Retina (tissue), 1 donor: ENCODE results near the gene CCN5.
"Not testable (repeated sequence)": the region's sequence is repeated elsewhere in the genome, so short reads cannot be mapped to it uniquely, and the experiment has no call there.

Source experiments
- DNase-seq: peaks from one replicate; pipeline ENCODE4 v3.0.0-alpha.2; 2016

The CCN5 gene

GRCh38 chr20:44714701-44715498 lies at the start of gene CCN5:
CCN5 (plus strand) TSS chr20:44715369; CDS start chr20:44715391, 22 bp downstream.
- DNase-seq = no peak

DNA sequence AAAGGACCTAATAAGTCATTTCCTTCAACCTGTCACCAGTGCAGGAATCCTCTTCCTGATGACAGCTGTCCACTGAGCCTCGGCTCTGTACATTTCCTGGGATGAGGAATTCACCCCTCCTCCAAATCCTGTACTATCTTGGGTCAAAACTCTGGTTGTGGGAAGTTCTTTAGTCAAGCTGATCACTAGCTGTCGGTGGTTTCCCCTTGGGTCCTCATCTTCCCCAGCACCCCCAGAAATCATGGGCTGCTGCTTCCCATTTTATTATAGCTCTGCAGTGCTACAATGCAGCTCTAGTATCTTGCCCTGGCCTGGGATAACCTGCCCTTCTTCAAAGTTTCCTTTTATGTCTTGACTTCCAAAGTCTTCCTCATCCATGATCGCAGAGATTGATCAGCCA lies 49.1 kb upstream of the CCN5 start:
- no peak for DNase-seq

- DNase-seq = not testable (repeated sequence)
These were observed 44.3 kb upstream of the CCN5 start for GRCh38 chr20:44670851-44671250.

DNA sequence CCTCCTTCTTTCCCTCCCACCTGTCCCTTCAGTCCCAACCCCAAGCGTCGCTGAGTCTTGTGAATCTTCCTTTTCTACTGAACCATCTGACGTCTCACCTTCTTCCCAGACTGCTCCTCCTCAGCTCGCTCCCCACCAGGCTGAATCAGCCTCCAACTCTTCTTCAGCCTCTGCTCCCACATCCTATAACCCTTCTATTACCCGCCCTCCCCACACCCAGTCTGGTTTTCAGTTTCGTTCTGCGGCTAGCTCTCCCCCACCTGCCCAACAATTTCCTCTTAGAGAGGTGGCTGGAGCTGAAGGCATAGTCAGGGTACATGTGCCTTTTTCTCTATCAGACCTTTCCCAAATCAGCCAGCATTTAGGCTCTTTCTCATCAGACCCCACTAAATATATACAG lies 43.6 kb upstream of the CCN5 start:
- DNase-seq = not testable (repeated sequence)

DNA sequence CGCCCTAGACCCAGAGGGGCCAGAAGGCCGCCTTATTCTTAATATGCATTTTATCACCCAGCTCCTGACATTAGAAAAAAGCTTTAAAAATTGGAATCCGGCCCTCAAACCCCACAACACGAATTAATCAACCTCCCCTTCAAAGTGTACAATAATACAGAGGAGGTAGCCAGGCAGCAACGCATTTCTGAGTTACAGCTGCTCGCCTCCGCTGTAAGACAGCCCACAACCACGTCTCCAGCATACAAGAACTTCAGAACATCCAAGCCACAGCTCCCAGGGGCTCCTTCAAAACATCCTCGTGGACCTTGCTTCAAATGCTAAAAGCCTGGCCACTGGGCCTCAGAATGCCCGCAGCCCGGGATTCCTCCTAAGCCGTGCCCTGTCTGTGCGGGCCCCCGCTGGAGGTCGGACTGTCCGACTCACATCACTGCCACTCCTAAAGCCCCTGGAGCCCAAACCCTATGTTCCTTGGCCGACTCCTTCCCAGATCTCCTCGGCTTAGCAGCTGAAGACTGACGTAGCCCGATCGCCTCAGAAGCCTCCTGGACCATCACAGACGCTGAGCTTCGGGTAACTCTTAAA lies 42.8 kb upstream of the CCN5 start:
- DNase-seq = not testable (repeated sequence)

GRCh38 chr20:44678242-44678641 lies 36.9 kb upstream of the CCN5 start:
- no peak for DNase-seq

DNA sequence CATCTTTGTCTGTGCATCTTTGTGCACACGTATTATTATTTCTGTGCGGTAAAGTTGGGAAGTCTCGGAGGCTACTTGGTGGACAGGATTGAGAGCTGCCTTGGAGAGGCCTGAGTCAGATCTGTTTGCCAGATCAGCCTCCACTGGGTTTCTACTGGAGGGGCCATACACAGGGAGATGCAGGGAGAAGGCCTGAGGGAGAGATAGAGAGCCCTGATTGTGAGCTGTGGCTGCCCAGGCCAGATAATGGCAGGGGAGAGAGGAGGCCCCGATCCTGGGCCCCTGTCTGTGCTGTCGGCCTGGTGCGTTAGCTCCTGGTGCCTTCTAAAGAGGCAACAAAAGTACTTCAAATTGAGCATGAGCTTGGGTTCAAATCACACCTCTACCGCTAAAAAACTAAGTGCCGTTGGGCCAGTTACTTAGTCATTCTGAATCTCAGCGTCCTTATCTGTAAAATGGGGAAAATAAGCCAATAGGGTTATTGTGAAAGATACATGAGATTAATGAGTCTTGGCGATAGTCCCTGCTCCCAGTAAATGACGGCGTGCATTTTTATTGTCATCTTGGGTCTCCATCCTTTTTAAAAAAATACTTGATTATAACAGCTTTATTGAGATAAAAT lies 36.1 kb upstream of the CCN5 start:
- no peak for DNase-seq

DNA sequence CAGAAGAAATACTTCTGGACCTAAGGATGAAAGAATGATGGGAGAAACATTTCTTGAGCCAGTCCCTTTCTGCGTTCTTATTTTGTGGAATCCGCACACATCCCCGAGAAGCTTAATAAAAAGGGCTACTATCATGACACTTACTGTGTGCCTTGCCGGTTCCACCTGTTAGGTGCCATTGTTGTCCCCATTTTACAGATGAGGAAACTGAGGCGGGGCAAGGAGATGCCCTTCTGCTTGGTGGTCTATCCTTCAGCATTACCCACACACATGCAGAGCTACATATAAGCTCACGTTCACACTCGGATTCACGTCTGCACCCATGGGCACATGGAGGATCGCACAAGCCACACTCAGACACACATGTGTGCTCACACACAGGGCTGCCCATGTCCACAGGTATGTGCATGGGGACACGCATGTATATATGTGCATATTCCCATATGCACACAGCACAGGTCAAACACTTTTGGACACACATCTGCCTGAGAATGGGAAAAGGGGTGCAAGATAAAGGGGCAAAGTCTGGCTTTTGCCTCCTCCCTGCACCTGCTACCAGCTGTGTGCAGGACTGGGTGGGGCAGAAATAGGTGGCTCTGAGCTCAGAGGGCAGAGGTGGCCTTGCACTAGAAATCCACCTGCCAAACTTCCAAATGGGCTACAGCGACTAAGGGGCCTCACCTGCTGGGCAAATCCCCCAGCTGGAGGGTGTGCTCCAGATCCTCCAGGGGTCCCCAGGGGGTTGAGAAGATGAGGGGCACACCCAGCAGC lies 33.2 kb upstream of the CCN5 start:
- DNase-seq = no peak

DNA sequence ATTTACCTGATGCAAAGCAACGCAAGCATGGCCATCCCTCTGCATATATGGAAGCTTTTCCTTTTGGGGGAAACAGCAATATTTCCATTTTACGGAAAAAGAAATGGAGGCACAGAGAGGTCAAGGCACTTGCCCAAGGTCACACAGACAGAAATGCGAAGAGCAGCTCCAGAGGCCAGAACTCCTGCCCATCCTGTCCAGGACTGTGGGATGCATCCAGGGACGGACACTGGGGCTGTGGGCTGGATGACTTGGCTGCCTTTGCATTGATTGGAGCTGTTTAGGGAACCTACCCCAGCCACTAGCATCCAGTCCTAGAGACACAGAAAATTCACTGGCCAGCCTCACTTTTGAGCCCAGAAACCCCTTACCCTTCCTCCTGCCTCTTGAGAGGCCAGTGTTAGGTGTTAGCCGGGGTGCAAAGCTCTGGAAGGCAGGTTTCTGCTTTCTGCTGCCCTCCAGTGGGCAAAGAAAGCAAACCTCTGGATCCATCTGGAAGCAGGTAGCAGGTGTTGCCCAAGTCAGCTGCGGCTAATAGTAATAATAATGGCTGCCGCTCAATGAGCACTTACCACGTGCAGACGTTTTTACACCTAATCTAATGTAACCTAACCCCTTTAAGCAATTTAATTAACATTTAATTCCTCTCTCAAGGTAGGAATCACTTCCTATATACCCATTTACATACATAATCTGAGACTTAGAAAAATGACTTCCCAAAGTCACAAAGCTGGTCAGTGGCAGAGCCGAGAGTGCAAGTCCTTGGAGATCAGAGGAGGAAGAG lies 31.7 kb upstream of the CCN5 start:
- DNase-seq = peak; percentile 66

- no peak for DNase-seq
These were observed 30.9 kb upstream of the CCN5 start for GRCh38 chr20:44684047-44684967.

GRCh38 chr20:44686934-44687333 lies 28.2 kb upstream of the CCN5 start:
- no peak for DNase-seq

- no peak for DNase-seq
These were observed 27.0 kb upstream of the CCN5 start for GRCh38 chr20:44688053-44688625.

GRCh38 chr20:44689809-44690208 lies 25.4 kb upstream of the CCN5 start:
- DNase-seq = no peak

- DNase-seq = no peak
These were observed 24.3 kb upstream of the CCN5 start for GRCh38 chr20:44690781-44691423.

DNA sequence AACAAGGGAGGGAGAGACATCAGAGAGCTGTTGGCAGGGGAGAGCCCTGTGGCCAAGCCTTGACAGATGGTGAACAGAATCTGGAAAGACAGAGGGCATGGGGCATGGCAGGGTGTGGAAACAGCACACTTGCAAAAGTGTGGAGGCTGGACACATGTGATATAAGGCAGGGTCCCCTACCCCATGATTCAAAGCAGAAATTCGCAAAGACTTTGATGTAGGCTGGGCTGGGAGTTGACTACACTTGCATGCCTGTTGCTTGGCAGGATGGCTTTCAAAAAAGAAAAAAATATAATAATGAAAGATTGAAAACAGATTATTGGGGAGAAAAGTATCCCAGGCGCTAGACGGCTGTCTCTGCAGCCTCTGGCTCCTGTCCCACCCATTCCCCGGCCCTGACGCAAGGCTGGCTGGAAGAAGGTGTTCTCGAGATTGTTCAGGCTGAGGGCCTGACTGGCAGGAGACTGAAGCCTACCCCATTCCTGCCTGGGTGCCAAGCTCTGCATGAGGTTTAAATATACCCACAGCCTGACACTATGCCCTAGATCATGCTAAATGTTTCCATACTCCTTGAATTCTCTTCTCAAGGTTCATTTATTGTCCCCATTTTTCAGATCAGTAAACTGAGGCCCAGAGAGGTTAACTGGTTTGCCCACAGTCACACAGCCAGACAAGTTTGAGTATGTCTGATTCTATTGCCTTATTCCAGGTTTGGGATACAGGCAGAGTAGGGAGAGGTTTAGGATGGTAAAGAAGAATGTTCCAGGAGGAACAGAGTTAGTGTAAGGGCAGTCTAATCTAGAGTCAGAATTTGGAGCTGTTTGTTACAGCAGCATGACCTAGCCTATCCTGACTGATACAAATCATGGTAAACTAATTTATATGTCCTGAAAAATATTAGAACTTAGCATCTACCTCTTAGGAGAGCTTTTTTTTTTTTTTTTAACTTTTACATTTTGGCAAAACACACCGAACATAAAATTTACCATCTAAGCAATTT lies 23.4 kb upstream of the CCN5 start:
- no peak for DNase-seq

DNA sequence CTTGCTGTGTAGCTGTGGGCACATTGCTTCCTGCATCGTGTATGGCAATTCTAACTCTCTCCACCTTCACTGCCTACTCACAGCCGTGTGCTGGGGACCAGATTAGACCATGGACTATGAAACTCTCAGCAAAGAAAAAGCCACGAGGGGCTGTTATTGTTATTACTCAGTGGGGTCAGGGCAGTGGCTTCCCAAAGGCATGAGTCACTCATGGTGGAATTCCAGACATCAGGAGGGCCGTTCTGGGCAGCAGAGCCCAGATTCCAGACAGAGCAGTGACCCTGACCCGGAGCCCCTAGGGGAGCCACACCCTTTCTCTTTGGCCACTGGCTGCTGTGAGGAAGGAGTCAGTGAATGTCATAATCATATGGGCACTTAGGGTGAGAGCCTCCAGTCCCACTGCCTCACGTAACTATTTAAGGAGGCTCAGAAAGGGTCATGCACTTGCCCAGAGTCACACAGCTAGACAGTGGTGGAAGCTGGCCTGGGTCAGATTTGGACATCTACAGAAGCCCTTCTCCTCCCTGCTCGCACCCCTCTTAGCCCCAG lies 22.2 kb upstream of the CCN5 start:
- DNase-seq = no peak

- no peak for DNase-seq
These were observed 21.5 kb upstream of the CCN5 start for GRCh38 chr20:44693627-44694026.

GRCh38 chr20:44694159-44694558 lies 21.0 kb upstream of the CCN5 start:
- no peak for DNase-seq

- DNase-seq = no peak
These were observed 19.9 kb upstream of the CCN5 start for GRCh38 chr20:44695295-44695673.
